Activated CD4-positive, alpha-beta T cell treated with anti-CD3 and anti-CD28 coated beads, Interleukin-2, Interleukin-6, amounts not matched to agents 100 ng/mL and 50 ng/mL, durations not matched to agents 16 hours and 8 hours (primary cell): ENCODE data around the gene DAGLA.

Source experiments
- DNase-seq: peaks from one replicate; pipeline ENCODE4 v3.0.0-alpha.2; 2020

The DAGLA gene

DNA sequence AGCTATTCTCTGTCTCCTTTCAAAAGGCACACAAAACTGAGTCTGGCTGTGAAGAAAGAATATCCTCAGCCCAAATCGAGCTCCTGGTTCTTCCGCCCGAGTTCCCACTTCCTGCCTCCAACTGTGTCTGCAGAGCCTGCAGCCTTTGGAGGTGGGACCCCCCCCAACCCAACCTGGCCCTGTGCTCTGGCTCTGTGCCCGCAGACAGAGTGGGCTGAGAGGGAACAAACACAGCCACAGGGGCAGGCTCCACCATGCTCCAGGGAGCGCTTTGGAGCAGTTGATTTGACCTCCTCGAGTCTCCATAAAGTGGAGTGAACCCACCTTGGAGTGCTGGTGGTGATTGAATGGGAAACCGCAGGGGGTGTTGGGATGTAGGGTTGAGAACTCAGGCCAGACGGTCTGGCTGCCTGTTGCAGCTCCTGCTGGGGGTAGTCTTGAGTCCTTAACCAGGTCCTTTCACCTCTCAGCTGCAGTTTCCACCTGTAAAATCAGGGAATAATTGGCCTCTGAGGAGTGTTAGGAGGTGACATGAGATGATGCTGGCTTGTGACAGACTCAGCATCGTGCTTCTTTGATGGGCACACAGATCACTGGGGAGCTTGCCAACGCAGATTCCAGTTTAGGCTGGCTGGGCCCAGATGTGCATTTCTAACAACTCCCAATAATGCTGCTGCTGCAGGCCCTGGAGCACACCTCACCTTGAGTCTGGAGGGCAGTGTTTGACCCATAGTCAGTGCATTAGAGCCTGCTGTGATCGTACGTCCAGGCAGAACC, 11.4 kb downstream of the DAGLA start:
- DNase-seq: no peak

DNA sequence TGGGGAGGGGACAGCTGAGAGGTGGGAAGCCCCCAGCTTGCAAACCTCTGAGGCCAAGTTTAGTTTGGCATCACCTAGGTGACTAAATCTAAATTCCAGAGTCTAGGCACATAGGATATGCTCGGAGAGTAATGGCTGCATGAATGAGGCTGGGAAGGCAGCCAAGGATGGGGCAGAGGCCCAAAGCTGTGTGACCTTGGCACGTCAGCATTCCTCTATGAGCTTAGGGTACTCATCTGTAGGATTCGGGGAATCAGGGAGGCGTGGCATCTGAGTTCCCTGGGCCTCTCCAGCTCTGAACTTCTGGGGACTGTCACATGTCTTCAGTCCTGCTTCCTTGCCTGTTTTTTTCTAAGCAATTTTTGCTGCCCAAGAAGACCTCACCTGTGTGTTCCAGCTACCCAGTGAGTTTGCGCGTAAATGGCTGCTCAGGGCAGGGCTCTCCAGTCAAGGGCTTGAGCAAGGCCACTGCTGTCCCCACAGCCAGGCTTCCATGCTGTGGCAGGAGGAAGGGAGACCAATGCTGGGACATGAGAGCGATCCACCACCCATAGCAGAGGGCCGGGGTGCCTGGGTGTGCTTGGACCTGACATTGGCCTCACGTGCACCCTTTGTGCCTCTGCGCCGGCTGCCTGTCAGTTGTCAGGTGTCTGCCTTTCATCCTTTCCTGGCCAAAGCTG, 13.9 kb downstream of the DAGLA start:
- no peak for DNase-seq

DNA sequence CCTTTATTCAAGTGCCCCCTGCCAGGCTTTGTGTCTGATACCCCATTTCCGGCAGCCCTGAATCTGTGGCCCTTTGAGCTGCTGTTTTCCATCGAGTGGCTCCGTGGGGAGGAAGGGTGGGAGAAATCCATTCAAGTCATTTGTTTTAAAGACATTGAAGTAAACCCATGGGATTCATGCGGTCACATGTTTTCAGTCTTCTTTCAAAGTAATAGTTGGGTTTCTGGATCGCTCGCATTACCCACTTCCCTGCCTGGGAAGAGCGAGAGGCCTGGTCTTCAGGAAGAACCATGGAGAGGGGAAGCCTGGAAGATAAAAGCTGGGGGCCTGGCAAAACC, 14.4 kb downstream of the DAGLA start:
- no peak for DNase-seq

DNA sequence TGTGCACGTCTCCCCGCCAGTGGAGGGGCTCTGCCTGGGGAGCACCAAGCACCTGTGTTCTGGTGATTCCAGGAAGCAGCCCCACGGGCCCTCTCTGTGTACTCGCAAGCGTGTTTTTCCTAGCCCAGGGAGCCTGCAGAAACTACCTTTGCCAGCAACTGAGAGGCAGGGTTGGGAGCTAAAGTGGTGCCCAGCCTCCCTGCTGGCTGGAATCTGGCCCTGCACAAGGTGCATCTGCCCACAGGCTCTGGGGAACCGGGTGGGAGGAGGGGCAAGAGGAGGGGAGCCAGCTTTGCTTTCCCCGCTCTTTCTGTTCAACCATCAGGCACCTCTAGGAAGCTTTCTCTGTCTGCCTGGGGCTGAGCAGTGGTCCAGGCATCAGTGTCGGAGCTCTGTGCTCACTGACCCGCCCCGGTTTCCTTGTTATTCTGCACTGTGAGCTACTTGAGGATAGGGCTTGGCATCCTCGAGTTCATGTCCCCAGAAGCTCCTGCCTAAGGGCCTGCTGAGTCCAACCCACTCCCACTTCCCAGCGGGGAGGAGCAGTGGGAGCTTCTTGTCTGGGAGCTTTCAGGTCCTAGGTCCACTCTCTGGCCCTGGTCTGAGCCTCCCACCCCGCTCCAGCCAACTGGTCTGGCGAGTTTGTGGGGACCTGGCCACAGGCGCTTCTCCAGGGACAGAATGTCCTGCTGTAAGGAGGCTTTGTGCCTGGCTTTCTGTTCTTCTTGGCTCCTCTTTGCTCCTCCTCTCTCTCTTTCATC, 14.9 kb downstream of the DAGLA start:
- DNase-seq: no peak

DNA sequence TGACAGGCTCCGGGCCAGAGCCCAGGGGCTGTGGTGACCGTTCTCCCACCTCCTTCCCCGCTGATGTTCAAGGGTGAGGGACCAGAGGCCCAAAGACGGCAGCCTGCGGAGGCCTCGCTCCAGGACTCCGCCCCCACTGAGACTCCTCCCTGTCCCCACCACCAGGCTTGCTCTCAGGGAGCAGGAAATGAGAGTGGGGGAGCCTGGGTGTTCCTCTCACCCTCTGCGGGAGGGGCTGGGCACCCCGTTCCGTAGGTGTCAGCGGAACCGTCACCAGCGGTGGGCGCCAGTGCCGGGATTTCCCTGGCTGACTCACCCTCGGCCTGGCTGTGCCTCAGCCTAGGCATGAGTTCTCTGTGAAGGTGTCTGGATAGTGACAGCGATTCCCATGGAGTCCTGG, 15.7 kb downstream of the DAGLA start:
- peak; percentile 92 for DNase-seq

DNA sequence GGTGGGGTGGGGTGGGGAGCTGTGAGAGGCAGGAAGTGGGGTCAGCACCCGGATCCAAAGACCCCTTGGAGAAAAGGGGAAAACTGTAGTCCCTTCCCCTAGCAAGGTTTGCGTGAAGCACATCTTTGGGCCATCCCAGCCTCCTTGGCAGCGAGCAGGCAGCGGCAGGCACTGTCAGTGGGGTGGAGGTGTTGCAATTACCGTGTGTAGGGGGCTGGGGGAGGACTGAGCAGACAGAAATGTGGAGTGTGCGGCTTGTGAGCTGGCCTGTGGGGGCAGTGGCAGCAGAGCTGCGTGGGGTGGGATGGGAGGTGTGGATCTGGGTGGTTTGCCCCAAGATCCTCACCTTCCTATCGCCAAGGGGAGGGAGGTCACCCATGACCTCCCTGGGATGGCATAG, 16.4 kb downstream of the DAGLA start:
- DNase-seq: no peak

DNA sequence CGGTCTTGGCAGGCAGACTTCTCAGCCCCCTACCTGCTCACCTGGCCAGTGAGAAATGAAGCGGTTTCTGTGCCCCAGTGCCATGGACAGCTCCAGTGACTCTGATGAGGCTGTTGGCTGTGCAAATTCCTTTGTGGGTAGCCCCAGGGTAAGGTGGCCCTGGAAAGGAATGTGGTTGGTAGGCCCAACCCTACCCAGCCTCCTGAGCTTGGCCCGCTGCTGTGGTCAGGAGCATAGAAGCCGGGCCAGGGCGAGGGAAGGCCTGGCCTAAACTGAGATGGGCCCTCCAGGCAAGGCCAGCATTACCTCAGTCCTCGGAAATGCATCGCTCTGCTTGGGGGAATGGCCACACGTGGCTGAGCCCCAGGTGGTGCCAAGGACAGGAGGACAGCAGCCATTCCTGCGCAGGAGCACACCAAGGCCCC, 16.9 kb downstream of the DAGLA start:
- no peak for DNase-seq

DNA sequence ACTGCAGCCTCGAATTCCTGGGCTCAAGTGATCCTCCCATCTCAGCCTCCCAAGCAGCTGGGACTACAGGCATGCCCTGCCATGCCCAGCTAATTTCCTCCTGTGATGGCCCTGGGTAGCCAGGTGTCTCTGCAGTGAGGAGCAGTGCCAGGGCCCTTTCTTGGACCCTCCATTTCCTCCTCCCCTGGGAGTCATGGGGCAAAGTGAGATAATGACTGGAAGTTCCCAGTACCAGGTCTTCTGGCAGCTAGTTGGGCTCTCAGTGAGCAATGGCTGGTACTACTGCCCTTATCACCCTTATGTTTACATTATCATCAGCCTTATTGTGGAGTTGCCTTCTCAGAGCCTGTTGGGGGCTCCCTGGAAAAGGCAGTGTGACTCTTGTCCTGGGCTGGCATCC, 17.6 kb downstream of the DAGLA start:
- no peak for DNase-seq

DNA sequence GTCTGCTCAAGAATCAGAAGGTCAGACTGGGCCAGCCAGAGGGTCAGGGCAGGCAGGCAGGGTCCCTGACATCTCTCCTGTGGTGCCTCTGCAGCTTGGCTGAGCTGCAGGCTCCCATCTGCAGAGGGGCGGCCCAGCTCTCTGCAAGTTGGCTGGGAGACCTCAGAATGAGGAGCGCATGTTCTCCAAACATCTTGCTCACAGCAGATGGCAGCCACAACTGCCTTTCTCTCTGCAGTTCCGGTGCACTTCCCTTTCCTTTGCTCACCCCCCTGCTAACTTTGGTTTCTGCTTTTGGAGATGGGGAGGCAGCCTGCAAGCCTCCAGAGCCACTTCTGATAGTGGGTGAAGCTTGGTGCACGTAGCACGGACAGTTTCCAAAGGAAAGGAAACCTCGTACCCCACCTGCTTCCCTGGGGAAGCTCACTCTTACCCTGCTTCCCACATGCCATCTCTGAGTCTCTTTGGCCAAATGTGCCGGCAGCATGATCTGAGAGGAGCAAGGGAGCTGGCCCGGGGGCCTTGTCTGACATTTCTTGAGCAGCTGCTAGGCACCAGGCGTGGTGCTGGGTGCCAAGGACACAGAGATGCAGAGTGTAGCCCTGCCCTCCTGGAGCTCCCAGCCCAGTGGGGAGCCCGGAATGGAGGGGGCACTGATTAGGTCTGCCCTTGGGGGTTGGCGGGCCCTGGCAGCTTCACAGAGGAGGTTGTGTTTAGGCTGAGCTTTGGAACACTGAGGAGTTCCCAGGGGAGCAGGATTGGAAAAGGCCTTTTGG, 18.2 kb downstream of the DAGLA start:
- DNase-seq: no peak

DNA sequence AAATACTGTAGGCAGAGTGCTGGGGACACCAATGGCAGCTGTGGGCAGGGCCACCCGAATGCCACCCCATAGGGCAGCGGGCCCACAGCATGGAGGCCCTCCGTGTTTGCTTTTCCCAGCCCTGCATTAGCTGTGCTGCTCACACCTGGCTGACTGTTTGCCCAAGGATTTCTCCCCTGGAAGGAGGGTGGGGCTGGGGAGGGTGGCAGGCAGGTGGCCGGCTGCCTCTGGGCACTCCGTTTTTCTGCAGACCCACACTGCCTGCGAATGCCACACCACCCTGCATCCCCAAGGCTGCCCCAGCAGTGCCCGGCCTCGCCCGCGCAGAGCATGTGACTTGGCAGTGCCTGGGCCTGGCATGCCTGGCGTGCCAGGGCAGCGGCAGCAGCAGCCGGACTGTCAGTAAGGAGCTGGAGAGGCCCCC, 19.6 kb downstream of the DAGLA start:
- DNase-seq: no peak

DNA sequence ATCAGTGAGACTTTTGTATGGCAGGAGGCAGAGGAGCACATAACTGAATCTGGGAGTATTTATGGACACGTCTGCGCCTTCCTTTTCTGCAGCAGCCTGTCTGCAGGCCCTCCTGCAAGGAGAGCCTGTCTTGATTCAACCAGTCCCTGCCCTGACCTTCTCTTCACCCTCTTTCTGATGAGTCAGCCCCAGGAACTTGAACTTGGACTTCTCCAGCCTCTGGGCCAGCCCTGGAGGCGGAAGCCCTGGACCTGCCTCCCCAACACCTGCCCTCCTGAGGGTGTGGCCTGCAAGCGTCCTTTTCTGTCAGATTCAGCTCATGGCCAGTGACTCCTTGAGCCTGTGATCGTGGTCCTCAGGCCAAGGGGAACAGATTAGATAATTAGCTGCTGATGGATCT, 20.0 kb downstream of the DAGLA start:
- no peak for DNase-seq

DNA sequence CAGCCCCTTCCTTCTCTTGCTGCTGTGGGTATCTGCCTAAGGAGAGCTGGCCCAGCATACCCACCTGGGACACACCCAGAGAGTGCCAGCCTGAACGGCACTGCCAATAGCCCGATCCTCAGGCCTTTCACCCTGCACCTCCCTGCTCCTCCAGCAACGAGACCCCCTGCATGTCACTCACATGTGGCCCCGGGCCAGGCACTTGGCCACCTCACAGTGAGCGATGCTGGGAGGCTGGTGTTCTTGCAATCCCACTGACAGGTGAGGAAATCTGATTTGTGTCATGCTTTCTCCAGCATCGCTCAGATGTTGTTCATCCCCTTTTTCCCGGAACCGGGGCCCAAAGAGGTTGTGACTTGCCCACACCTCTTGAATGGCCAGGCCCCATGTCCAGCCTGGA, 20.5 kb downstream of the DAGLA start:
- DNase-seq: no peak

DNA sequence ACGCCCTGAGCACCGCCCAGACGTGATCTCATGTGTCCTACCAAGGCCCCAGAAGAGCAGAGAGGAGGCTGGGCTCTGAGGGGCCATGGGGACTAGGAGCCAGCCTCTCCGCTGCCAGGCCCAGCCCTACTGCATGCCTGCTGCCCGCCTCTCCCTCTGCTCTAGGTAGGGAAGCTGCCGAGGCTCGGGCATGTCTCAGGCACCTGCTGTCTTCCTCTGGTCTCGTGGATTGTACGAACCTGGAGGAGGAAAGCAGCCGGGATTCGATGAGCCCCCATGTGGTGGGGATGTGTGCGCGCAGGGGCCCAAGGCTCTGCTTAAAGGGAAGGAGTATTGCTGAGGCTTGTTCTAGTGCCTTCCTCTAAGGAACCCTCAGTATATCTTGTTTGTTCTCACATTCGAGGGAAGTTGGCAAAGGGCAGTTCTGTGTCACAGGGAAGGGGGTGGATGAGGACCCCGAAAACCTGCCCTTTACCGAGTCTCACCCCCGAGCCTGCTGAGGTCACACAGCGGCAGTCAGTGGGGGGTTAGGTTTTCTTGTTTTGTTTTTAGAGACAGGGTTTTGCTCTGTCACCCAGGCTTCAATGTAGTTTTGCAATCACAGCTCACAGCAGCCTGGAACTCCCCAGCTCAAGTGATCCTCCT, 21.2 kb downstream of the DAGLA start:
- DNase-seq: no peak

DNA sequence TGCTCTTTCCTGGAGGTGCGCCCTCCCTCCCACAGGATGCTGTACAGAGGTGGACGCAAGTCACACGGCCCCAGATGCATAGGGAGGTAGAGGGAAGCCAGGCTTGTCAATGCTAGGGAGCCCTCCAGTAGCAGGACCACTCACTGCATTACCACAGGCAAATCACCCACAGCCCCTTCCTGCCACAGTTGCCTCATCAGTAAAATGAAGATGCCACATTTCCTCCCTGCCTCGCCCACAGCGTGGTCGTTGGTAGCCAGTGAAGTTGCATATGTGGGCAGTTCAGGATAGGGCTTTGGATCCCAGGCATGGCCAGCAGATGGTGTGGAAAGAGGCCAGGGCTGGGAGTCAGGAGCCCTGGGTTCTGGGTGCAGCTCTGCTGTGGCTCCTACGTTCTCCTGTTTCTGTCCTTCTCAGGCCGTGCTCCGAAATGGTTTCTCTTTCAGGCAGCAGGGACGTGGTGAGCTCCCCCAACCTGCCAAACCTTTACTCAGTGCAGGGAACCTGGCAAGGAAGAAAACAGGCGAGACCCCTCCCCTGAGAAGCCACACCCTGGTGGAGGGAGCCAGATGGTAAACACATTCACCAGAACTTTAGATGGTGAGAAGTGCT, 22.6 kb downstream of the DAGLA start:
- peak; percentile 19 for DNase-seq

DNA sequence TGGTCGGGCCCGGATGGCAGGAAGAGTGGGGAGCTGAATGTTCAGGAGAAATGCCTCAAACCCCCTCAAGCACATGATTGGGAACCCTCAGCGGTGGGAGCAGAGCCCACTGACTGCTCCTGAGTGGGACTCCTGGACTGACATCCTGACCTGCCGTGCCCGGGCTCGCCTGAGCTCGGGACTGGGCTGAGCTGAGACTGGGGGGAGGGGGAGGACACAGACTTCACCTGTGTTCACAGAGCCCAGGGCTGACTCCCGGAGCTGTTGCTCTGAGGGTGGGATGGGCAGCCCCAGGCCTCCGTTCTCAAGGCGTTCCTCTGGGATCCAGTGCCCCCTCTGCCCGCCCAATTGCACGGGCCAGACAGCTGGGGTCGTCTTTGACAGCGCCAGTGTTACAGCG, 24.6 kb downstream of the DAGLA start:
- DNase-seq: no peak

DNA sequence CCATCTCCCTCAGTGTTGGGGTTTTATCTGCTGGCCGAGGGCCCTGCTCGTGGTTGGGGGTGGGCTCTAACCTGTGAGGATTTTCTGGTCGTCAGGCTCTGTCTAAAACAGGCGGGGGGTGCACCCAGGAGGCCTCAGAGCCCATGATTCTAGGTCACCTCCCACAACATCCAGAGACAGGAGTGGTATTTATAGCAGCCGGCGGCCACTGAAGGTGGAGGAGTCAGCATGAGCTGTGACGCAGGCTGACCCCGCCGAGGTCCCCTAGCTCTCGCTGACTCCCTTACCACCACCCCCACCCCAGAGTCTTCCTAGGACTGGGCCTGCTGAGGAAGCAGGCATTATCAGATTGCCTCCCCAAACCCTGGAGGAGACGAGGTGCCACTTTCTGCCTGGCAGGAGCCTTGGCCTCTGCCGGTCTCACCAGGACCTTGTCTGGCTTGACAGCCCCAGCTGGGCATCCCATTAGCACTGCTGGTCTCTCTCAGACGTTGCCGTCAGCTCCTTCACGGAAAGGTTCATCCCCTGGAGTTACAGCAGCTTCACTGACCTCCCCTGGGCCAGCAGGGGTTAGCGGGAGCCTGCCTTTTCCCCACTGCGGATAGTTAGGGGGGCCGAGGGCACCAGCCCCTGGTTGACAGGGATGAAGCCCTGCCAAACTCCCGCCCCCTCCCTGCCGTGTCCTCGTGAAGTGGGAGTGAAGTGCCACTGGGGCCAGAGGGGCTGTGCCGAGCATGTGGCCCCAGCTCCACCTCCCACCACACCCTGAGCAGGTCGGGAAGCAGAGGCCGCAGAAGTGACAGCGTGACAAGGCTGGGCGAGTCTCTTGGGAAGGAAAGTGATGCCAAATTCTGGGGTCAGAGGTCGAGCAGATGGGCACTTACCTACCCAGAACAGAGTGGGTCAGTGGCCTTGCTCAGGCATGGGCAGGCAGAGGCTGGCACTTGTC, 26.5 kb downstream of the DAGLA start:
- no peak for DNase-seq

DNA sequence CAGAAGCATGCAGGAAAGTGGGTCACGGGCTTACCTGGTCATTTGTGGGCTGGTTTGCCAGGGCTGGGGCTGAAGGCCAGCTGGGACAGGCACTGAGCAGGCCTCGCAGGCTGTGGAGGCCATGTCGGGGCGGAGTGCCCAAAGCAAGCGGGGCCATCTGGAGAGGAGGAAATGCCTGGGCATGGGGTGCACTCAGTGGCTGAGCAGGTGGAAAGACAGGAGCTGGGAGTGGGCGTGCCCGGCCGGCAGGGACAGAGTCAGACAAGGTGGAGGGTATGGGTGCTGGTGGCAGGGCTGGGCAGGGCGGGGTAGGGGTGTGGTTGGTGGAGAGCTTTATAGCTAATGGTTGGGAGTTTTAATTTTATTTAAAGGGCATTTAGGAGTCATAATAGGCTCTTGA, 27.4 kb downstream of the DAGLA start:
- no peak for DNase-seq

DNA sequence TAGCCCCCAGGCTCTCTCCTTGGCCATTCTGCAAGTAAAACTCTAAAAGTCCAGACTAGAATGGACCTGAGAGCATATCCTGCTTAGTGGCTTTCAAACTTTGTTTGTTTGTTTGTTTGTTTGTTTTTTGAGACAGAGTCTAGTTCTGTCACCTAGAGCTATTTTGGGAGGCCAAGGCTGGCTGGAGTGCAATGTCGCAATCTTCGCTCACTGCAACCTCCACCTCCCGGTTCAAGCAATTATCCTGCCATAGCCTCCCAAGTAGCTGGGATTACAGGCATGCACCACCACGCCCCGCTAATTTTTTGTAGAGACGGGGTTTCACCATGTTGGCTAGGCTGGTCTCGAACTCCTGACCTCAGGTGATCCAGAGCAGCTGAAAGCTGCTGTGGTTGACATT, 28.9 kb downstream of the DAGLA start:
- no peak for DNase-seq

DNA sequence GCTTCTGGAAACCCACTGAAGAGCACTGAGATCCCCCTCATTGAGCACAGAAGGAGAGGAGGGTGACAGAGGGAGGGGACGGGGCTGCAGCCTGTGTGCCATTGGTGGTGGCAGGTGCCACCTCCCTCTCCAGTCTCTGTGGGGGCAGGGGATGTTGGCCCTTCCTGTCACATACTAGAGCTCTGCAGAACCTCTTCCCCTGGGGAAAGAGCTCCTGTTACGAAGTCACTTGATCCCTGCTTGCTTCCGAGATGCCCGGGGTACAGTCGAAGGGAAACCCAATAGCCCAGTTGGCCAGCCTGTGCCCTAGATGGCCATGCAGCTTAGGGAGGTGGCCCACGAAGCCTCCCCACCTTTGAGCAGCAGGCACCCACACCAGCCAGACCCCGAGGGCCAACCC, 29.4 kb downstream of the DAGLA start:
- DNase-seq: no peak

DNA sequence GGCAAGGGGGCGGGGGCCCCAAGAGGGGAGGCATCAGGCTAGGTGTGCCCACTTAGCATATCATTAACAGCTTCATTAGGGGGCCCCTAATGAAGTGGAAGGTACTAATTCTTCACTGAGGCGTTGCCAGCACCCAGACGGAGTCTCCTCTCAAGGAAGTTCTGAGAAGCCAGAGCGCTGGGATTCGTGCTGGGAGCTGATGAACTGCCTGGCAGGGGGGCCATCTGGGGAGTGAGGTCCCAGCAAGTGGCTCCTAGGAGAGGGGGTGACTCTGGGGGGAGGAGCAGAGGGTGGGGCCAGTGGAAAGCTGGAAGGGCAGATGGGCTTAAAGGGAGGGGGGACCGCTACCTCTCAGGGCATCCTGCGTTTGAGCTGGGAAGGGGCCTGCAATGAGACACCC, 29.8 kb downstream of the DAGLA start:
- DNase-seq: no peak

DNA sequence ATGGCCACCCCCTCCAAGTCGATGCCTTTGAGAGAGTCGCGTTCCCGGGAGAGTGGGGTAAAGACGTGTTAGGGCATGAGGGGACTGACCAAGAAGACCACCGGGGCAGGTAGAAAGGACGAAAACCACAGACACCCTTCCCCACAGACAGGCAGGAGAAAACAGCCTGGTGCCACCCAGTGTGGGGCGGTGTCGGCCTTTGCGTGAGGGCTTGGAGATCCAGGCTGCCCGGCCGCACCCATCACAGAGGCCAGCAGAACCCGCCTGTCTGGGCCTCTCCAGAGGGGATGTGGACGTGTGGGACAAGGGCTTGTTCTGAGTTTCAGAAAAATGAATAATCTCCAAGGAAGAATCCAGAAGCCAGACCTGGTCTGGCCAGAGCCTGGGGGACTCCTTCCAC, 30.8 kb downstream of the DAGLA start:
- no peak for DNase-seq
